A673 (cell line): ENCODE measurements around the gene TRAPPC14. TPM values are rescaled to one million over a fixed set of nuclear protein-coding genes. Genes with fewer than 3 reads are reported as not detected.

Source experiments
- BruUV-seq: library from RNA; stranded (reverse); fragments of 400-500 nt; replicated peaks from 2 replicates; lab custom pipeline; 2021; lab: Mats Ljungman, UMichigan
- CTCF ChIA-PET: fragments of 300-600 bp; sonication (Branson Sonifier 250); formaldehyde crosslinking; loops from one replicate; lab custom pipeline; 2022; ENCODE audit warnings: antibody characterized with exemption; lab: Charles Lee
- POLR2A ChIA-PET: fragments of 300-600 bp; sonication (Branson Sonifier 250); formaldehyde crosslinking; loops from one replicate; lab custom pipeline; 2022; ENCODE audit warnings: antibody characterized with exemption; ENCODE audit not compliant: low non-redundant PET; lab: Charles Lee
- DNase-seq: peaks from one replicate; pipeline ENCODE4 v3.0.0-alpha.2; 2015; ENCODE audit warnings: low spot score
- H3K27ac ChIP-seq: fragments of 200-600 bp; sonication (generic); 2 replicates; pipeline ENCODE4 v1.5.1; 2016; ENCODE audit warnings: mixed run types, low read depth, mild to moderate bottlenecking, mixed read lengths, antibody characterized with exemption, low read length; ENCODE audit not compliant: poor library complexity, severe bottlenecking
- H3K27me3 ChIP-seq: fragments of 200-600 bp; sonication (generic); replicated peaks from 2 replicates; pipeline ENCODE4 v1.6.1; 2017; ENCODE audit warnings: mixed run types, low read depth, mild to moderate bottlenecking, mixed read lengths, antibody characterized with exemption, low read length; ENCODE audit not compliant: insufficient read depth, poor library complexity
- H3K36me3 ChIP-seq: fragments of 200-600 bp; sonication (generic); 2 replicates; pipeline ENCODE4 v1.6.1; 2016; ENCODE audit warnings: mixed run types, mild to moderate bottlenecking, mixed read lengths, antibody characterized with exemption, low read length; ENCODE audit not compliant: insufficient read depth, poor library complexity, severe bottlenecking
- H3K4me1 ChIP-seq: fragments of 200-600 bp; sonication (generic); 2 replicates; pipeline ENCODE4 v1.6.1; 2017; ENCODE audit warnings: mixed run types, mild to moderate bottlenecking, mixed read lengths, antibody characterized with exemption, low read length; ENCODE audit not compliant: insufficient read depth, poor library complexity, severe bottlenecking
- H3K4me3 ChIP-seq: fragments of 200-600 bp; sonication (generic); 2 replicates; pipeline ENCODE4 v1.5.1; 2016; ENCODE audit warnings: low read depth, mixed run types, mild to moderate bottlenecking, mixed read lengths, low read length; ENCODE audit not compliant: poor library complexity, severe bottlenecking
- H3K9me3 ChIP-seq: fragments of 200-600 bp; sonication (generic); 2 replicates; pipeline ENCODE4 v1.6.1; 2016; ENCODE audit warnings: mixed run types, low read depth, mild to moderate bottlenecking, mixed read lengths, antibody characterized with exemption, low read length; ENCODE audit not compliant: poor library complexity, severe bottlenecking
- CTCF ChIP-seq: fragments of 300-800, 200-600 bp; sonication (generic); conservative IDR thresholded peaks from 2 replicates; pipeline ENCODE4 v1.5.1; 2017; ENCODE audit warnings: low read depth, mild to moderate bottlenecking, antibody characterized with exemption, low read length, moderate library complexity, mixed read lengths
- EZH2 ChIP-seq: fragments of 200-600 bp; sonication (generic); IDR thresholded peaks from 2 replicates; pipeline ENCODE4 v1.6.1; 2017; ENCODE audit warnings: borderline replicate concordance, low read depth, mild to moderate bottlenecking, mixed read lengths, antibody characterized with exemption, low read length; ENCODE audit not compliant: poor library complexity, severe bottlenecking
- intact Hi-C: fragments of 100-400 bp; cut with micrococcal nuclease; formaldehyde crosslinking; loops from one replicate; pipeline ENCODE4 v1.10.0; 2022; ENCODE audit not compliant: unreplicated experiment
- total RNA-seq: library from RNA; stranded (reverse); gene quantifications from 2 replicates; pipeline ENCODE4 v1.2.3, GENCODE V29; 2021

Gene TRAPPC14
- total RNA-seq, 1 experiment from 2014 or later: 22.6 TPM

- intact Hi-C loops: no loop called here
- no peak overlapping the region for H3K4me3 ChIP-seq
- TF ChIP-seq EZH2: no peak
- TF ChIP-seq CTCF: no peak
- no TSS peak for BruUV-seq
- POLR2A ChIA-PET: no interaction called here
- no peak for DNase-seq
- peaks cover under 1% of the 10 kb centered on the region for H3K4me1 ChIP-seq
- no peaks in the 10 kb centered on the region for H3K27me3 ChIP-seq
- peaks cover 28% of the 10 kb centered on the region for H3K36me3 ChIP-seq
- H3K9me3 ChIP-seq: no peaks in the 10 kb centered on the region
- CTCF ChIA-PET: no interaction called here
- H3K27ac ChIP-seq: no peak overlapping the region
Measured at GRCh38 chr7:100115026-100115425, 43.5 kb downstream of the TRAPPC14 start.

- Histone ChIP-seq H3K27ac (no peak overlapping the region), H3K9me3 (no peaks in the 10 kb centered on the region), H3K27me3 (no peaks in the 10 kb centered on the region), H3K4me3 (no peak overlapping the region), H3K36me3 (peaks cover 52% of the 10 kb centered on the region), H3K4me1 (no peaks in the 10 kb centered on the region)
- TF ChIP-seq CTCF (no peak), EZH2 (no peak)
- ChIA-PET CTCF (no interaction called here), POLR2A (no interaction called here)
- intact Hi-C loops: no loop called here
- BruUV-seq: no TSS peak
- DNase-seq: no peak
Measured at GRCh38 chr7:100111914-100112313, 46.6 kb downstream of the TRAPPC14 start.

- POLR2A ChIA-PET: no interaction called here
- DNase-seq: no peak
- H3K9me3 ChIP-seq: no peaks in the 10 kb centered on the region
- no peak overlapping the region for H3K27ac ChIP-seq
- no peaks in the 10 kb centered on the region for H3K27me3 ChIP-seq
- CTCF ChIA-PET: no interaction called here
- H3K4me1 ChIP-seq: no peaks in the 10 kb centered on the region
- BruUV-seq: no TSS peak
- TF ChIP-seq CTCF (no peak), EZH2 (no peak)
- peaks cover 56% of the 10 kb centered on the region for H3K36me3 ChIP-seq
- intact Hi-C loops: no loop called here
- no peak overlapping the region for H3K4me3 ChIP-seq
Measured at GRCh38 chr7:100111156-100111555, 47.4 kb downstream of the TRAPPC14 start.
